DMS79 treated with DMSO at 0.1 percent for 48 hours (cell line): ENCODE measurements around the gene NF1.
"Not testable (repeated sequence)": the region's sequence is repeated elsewhere in the genome, so short reads cannot be mapped to it uniquely, and the experiment has no call there.

Experiments
- DNase-seq: peaks from one replicate; lab custom pipeline; 2025; lab: John Stamatoyannopoulos, UW

NF1 gene

DNA sequence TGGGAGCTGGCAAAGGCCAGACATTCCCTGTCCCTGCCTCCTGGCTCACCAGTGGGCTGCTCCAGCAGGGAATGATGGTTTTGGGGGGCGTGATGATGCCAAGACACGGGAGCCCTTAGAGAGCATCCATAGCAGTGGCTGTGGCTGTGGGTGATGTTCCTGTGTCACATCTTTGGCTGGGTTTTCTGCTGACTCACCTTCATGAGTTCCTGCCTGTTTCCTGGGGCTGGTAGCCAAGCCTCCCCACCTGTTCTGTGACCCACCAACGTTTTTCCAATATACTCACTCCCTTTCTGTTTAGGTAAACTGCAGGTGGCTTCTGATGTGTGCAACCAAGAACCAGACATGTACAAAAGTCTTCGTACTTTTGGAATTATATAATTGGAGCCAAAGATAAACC, 16.5 kb upstream of the NF1 start:
- DNase-seq = no peak

DNA sequence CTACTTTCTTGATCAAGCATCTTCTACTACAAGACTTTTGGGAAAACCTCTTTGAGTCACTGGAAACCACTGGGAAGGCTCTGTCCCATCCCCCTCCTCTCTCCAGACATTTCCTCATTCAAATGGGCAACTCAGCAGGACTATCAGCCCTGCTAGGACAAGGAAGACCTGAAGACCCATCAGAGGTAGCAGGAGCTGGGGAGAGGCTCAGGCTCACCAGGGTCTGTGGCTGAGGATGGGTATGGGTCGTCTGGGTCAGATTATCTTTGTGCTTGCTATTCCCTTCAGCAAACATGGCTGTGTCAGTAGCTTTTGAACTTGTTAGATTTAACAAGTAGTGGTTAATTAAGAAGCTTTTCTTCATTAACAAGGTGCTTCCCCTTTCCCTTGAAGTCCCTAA, 15.0 kb upstream of the NF1 start:
- no peak for DNase-seq

GRCh38 chr17:31085563-31085962, 9.2 kb upstream of the NF1 start:
- DNase-seq = no peak

DNA sequence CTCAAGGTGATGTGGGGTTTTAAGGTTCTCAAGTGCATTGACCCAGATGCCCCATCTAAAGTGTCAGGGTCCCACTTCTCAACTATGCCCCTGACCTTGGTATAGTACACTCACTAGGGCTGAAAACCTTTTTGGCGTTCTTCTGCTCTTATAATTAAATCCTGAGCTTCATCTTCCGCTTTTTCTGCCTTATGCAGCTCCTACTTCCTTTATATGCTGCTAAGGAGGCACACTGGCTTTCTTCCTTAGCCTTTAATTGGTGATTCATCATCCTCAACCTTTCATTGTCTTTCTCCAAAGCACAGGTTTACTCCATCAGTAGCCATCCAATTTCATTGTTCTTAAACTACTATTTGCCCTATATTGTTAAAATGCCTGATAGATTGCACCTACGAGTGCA, 5.3 kb upstream of the NF1 start:
- DNase-seq = no peak

GRCh38 chr17:31090650-31091049, 4.1 kb upstream of the NF1 start:
- not testable (repeated sequence) for DNase-seq

DNA sequence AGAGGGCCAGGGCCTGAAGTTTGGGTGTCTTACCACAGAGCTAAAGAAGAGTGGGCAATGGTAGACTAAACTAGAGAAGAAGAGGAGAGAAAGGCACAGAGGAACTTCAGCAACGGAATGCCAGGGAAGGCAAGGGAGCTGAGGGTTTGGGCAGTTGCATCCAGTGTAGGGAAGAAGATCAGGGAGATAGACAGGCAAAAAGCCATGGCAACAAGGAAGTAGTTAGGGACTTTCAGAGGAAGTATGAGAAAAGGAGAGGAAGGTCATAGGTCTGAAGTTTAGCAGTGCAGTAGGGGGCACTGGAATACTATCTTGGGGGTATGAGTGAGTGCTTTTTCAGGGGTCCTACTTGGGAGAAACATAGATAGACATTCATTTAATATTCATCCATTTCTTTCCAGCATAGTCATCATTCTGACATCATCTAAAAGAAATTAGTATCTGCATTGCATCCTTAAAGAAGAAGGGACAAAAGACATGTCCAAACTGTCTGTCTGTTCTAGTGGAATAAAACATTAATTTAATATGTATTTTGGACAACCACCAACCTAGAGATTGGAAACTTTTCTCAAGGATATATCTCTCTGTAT, 2.2 kb upstream of the NF1 start:
- DNase-seq = no peak

- DNase-seq = no peak
Measured at GRCh38 chr17:31093866-31094599, 744 bp upstream of the NF1 start.

- peak; percentile 51 for DNase-seq
Measured at GRCh38 chr17:31095236-31096105, 694 bp downstream of the NF1 start.

DNA sequence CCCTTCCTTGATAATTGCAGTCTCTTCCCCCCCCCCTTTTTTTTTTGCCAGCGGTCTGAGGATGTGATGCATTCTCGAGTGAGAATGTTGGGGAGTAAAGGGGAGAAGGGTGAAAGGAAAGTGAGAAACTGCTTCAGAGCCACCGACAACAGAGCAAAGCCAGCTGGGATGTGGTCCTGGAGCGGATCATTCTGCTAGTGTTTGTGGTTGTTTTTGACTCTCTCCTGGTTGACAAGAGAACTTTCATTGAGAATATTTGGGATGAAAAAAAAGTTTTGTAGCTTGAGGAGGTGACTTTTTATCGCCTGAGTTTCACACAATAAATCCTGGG, 1.3 kb downstream of the NF1 start:
- peak; percentile 27 for DNase-seq

DNA sequence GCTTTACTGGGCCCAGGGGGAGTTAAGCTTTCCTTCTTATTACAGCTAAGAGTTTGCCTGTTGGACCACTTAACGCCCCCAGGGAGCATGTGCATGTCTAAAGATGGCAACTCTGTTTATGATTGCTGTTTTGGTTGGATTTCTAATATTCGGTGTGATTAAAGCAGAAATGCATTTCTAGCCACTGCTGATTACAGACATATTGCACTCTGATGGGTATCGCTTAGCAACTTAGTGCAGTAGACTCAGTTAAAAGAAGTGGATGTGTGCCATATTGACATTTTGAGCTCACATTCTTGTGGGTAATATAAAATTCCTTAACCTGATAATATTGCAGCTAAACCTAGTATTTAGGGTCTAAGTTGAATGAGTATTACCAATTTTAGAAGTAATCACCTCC, 4.2 kb downstream of the NF1 start:
- no peak for DNase-seq

DNA sequence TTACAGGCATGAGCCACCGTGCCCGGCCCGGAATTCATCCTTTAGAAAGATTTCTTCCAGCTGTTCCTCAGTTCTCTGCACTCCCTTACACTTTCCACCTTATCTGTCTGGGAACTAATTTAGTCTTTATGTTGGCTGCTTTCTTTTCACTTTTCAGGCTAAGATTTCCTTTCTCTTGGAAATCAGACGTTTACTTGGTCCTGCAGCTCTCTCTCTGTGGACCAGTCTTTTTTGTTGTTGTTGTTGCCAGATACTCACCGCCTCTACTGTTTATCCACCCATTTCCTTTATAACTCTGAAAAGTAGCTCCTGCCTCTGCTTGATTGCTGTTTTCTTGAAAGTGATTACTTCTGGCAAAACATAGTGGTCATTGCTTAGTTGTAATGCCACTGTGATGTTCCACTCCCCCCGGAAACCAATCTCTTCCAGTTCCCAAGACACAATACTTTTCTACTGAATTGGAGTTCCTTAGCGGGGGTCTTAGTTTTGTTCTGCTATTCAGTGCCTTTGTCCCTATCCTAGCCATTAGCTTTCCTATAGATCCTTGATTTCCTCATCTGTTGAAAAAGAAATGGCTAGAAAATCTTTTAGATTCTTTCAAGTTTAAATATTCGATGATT, 6.2 kb downstream of the NF1 start:
- no peak for DNase-seq

DNA sequence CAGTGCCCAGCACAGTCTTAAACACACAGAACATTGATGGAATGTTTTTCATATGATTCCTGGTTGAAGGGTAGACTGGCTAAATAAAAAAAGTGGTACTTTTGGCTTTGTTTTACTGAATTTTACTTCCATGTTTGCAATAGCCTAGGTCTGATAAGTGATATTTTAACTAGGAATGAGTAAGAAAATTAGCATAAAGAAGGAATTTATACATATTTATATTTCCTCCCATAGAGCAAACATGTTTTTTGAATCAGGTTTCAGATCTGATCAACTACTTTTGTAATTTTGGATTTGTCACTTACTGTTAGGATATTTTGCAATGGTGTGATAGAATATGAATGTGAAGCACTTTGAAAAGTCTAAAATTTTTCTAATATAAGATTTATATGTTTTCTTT, 7.2 kb downstream of the NF1 start:
- no peak for DNase-seq

DNA sequence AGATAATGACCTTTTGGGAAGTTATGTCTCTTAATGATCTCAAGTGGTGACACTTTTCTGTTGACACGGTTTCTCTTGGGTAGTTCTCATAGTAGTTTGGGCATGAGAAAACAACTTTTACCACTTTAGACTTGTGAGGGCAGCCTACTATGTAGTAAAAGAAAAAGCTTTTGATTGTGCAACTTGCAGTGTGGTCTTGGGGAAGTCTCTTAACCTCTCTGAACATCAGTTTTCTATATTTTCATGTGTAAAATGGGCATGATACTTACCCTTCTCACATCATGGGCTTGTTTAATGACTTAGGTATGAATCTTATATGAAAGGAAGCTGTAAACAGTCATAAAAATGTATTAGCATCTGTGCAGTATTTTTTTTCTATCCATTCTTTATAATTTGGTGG, 11.2 kb downstream of the NF1 start:
- DNase-seq = no peak

DNA sequence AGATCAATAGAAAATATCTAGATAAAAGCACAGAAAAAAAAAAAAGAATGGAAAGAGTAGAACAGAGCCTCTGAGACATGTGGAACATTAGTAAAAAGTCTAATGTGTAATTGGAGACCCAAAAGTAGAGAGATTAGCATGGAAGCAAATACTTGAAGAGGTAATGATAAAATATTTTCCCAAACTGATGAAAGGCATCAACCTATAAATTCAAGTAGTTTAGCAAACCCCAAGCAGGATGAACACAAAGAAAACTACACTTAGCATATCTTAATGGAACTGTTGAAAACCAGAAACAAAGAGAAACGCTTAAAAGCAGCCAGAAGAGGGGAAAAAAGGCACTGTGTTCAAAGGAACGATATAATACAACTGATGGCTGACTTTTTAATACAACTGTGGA, 16.4 kb downstream of the NF1 start:
- peak; percentile 15 for DNase-seq

DNA sequence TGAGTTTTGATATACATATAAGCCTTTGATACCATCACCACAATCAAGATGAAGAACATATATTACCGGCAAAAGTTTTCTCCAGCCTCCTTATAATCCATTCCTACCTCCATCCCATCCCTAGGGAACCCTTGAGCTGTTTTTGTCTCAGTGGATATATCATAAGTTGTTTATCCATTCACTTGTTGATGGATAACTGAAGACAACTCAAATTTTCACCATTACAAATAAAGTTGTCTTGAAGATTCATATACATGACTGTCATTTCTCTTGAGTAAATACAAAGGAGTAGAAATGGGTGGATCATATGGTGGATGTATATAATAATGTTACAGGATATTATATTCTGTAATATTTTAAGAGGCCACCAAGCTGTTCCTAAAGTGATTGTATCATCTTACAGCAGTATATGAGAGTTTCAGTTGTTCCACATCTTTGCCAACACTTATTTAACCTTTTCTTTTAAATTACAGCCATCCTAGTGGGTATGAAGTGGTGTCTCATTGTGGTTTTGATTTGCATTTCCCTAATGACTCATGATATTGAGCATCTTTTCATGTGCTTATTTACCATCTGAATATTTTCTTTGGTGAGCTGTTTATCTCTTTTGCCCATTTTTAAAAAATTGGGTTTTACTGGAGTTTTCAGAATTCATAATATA, 17.4 kb downstream of the NF1 start:
- no peak for DNase-seq

DNA sequence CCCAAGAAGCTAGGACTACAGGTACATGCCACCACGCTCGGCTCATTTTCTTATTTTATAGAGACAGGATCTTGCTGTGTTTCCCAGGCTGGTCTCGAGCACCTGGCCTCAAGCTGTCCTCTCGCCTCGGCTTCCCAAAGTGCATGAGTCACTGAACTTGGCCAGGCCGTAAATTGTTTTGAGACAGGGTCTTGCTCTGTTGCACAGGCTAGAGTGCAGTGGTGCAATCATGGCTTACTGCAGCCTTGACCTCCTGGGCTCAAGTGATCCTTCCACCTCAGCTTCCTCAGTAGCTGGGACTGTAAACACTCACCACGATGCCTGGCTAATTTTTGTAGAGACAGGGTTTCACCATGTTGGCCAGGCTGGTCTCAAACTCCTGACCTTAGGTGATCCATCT, 18.6 kb downstream of the NF1 start:
- DNase-seq = not testable (repeated sequence)

- no peak for DNase-seq
Measured at GRCh38 chr17:31113939-31114338, 19.2 kb downstream of the NF1 start.

- DNase-seq = no peak
Measured at GRCh38 chr17:31114956-31115555, 20.3 kb downstream of the NF1 start.

DNA sequence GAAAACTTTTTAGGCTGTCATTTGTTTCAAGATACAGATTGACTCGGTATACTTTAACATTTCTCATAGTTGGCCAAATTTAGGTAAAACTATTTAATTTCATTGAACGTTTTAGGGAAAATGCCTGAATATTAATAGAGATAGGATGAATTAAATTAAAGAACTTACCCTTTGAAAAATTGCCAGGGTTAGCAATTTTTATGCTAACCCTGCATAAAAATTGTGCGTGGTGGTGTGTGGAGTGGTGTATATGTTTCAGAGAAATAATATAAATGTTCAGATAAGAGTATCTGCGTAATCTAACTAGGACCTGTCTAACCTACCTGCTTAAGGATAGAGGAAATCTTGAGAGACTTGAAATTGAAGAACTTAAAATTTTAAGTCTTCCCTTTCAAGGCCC, 21.4 kb downstream of the NF1 start:
- no peak for DNase-seq

DNA sequence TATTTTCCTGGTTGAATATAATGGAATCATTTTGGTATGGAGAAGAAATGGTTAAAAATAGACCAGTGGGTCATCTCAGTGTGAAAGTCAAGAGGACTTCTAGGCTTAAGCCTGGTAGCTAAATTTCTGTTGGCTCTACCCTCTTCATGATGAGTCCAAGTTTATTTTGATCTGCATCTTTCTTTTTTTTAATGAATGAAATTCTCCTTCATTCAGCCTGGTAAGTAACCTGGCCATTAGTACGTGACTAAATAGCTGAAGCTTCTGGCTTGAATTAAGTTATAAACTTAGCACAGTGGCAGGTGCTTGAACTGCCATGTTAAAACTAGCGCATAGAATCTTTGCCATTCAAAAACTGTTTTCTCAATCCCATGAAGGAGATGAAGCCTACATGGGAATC, 28.0 kb downstream of the NF1 start:
- no peak for DNase-seq

- no peak for DNase-seq
Measured at GRCh38 chr17:31126318-31126717, 31.5 kb downstream of the NF1 start.

- DNase-seq = no peak
Measured at GRCh38 chr17:31128241-31128640, 33.5 kb downstream of the NF1 start.
